Endothelial cell of umbilical vein (primary cell): ENCODE measurements around the gene MAP1B. TPM values are rescaled to one million over a fixed set of nuclear protein-coding genes. Genes with fewer than 3 reads are reported as not detected.

Experiments used
- BruUV-seq: library from RNA; stranded (reverse); fragments of 400-500 nt; replicated peaks from 2 replicates; lab custom pipeline; 2021; lab: Mats Ljungman, UMichigan
- CTCF ChIA-PET: fragments of 300-600, 350-600 bp; sonication (Branson Sonifier 250); formaldehyde crosslinking; loops from one replicate; lab custom pipeline; 2021; ENCODE audit warnings: antibody characterized with exemption, inconsistent platforms; lab: Charles Lee
- POLR2A ChIA-PET: fragments of 300-600, 350-600 bp; sonication (Branson Sonifier 250); formaldehyde crosslinking; loops from one replicate; lab custom pipeline; 2021; ENCODE audit warnings: antibody characterized with exemption, inconsistent platforms; lab: Charles Lee
- DNase-seq: peaks from one replicate; pipeline ENCODE4 v3.0.0-alpha.2; 2011; ENCODE audit warnings: low read depth, low spot score
- FAIRE-seq: peaks from 2 replicates; lab custom pipeline; 2011; peaks lifted over from hg19 to GRCh38; lab: Jason Lieb, UNC
- H2AFZ ChIP-seq: 2 replicates; pipeline ENCODE4 v1.6.0; 2012; ENCODE audit warnings: low read depth, low read length, control low read depth, inconsistent platforms
- H3K27ac ChIP-seq: 2 replicates; pipeline ENCODE4 v1.5.1; 2011; ENCODE audit warnings: low read depth, mild to moderate bottlenecking, control low read depth, low read length, moderate library complexity; ENCODE audit not compliant: insufficient read depth
- H3K27me3 ChIP-seq, 2 experiments: 2 replicates each; pipeline versions ENCODE4 v1.6.0 to v1.6.1; 2011; ENCODE audit warnings: low read length in 2 of 2, mixed read lengths in 1 of 2; ENCODE audit not compliant: control insufficient read depth in 2 of 2, insufficient read depth in 2 of 2
- H3K36me3 ChIP-seq, 2 experiments: 2 replicates in 1 of 2; 3 replicates in 1 of 2; pipeline ENCODE4 v1.5.1; 2011; ENCODE audit warnings: low read length in 2 of 2, mild to moderate bottlenecking in 1 of 2, moderate library complexity in 1 of 2; ENCODE audit not compliant: control insufficient read depth in 2 of 2, insufficient read depth in 2 of 2; ENCODE audit errors: extremely low read depth in 1 of 2
- H3K4me1 ChIP-seq: 3 replicates; pipeline ENCODE4 v1.5.1; 2011; ENCODE audit warnings: mild to moderate bottlenecking, low read length; ENCODE audit not compliant: control insufficient read depth, insufficient read depth; ENCODE audit errors: extremely low read depth
- H3K4me2 ChIP-seq: 2 replicates; pipeline ENCODE4 v1.6.1; 2011; ENCODE audit warnings: low read length, control low read depth, mixed read lengths; ENCODE audit not compliant: insufficient read depth
- H3K4me3 ChIP-seq, 3 experiments: fragments of 200-600 bp in 1 of 3; sonication (generic), shearing (Covaris generic) in 1 of 3; replicated peaks in 1 of 3; 2 replicates each; pipeline ENCODE4 v1.5.1; 2011 to 2016; ENCODE audit warnings: control low read depth in 3 of 3, low read length in 3 of 3, mild to moderate bottlenecking in 2 of 3, inconsistent platforms in 1 of 3, low read depth in 1 of 3, moderate library complexity in 1 of 3; ENCODE audit not compliant: insufficient read depth in 1 of 3
- H3K79me2 ChIP-seq: 2 replicates; pipeline ENCODE4 v1.6.0; 2012; ENCODE audit warnings: low read length, inconsistent platforms; ENCODE audit not compliant: control insufficient read depth, insufficient read depth
- H3K9ac ChIP-seq: replicated peaks from 2 replicates; pipeline ENCODE3; 2011; ENCODE audit warnings: low read length, control low read depth; ENCODE audit not compliant: insufficient read depth; ENCODE audit errors: extremely low read depth
- H3K9me1 ChIP-seq: replicated peaks from 3 replicates; pipeline ENCODE4 v1.6.0; 2011; ENCODE audit warnings: mild to moderate bottlenecking, low read length; ENCODE audit not compliant: control insufficient read depth, insufficient read depth; ENCODE audit errors: extremely low read depth
- H3K9me3 ChIP-seq: replicated peaks from 2 replicates; pipeline ENCODE4 v1.5.1; 2012; ENCODE audit warnings: low read length, inconsistent platforms; ENCODE audit not compliant: control insufficient read depth, insufficient read depth
- H4K20me1 ChIP-seq: replicated peaks from 2 replicates; pipeline ENCODE3; 2011; ENCODE audit warnings: mild to moderate bottlenecking, low read length; ENCODE audit not compliant: control insufficient read depth, insufficient read depth; ENCODE audit errors: extremely low read depth
- CTCF ChIP-seq, 2 donors: IDR thresholded peaks; 1 replicate in 1 of 2; 2 replicates in 1 of 2; pipeline ENCODE4 v1.5.1; 2011; ENCODE audit warnings: low read length in 2 of 2, mild to moderate bottlenecking in 2 of 2, moderate library complexity in 2 of 2, control low read depth in 1 of 2, inconsistent platforms in 1 of 2, low read depth in 1 of 2; ENCODE audit not compliant: insufficient read depth in 1 of 2; ENCODE audit errors: extremely low read depth in 1 of 2
- EZH2 ChIP-seq: IDR thresholded peaks from 2 replicates; pipeline ENCODE4 v1.6.1; 2012; ENCODE audit warnings: borderline replicate concordance, low read depth, mild to moderate bottlenecking, moderate library complexity, low read length, inconsistent platforms; ENCODE audit not compliant: severe bottlenecking
- FOS ChIP-seq: IDR thresholded peaks from 2 replicates; pipeline ENCODE4 v1.6.1; 2011; ENCODE audit warnings: mild to moderate bottlenecking, low read length, moderate library complexity, borderline replicate concordance; ENCODE audit not compliant: insufficient read depth
- GATA2 ChIP-seq: IDR thresholded peaks from 2 replicates; pipeline ENCODE4 v1.7.0; 2011; ENCODE audit warnings: low read depth, mild to moderate bottlenecking, moderate library complexity, mixed read lengths, low read length; ENCODE audit not compliant: insufficient read length, insufficient read depth
- JUN ChIP-seq: IDR thresholded peaks from 2 replicates; pipeline ENCODE4 v1.6.1; 2011; ENCODE audit warnings: borderline replicate concordance, low read depth; ENCODE audit not compliant: insufficient read length, insufficient read depth
- MAX ChIP-seq: IDR thresholded peaks from 2 replicates; pipeline ENCODE4 v1.6.1; 2011; ENCODE audit not compliant: insufficient read depth, insufficient read length
- MYC ChIP-seq: IDR thresholded peaks from one replicate; pipeline ENCODE4 v1.6.1; 2011; ENCODE audit warnings: mild to moderate bottlenecking, low read depth, low read length
- POLR2A ChIP-seq: IDR thresholded peaks from 2 replicates; pipeline ENCODE4 v1.6.1; 2012; ENCODE audit warnings: low read depth, mild to moderate bottlenecking, control low read depth, low read length
- POLR2AphosphoS5 ChIP-seq: IDR thresholded peaks from 2 replicates; pipeline ENCODE4 v1.6.1; 2012; ENCODE audit warnings: low read depth, mild to moderate bottlenecking, control low read depth, low read length, moderate library complexity; ENCODE audit not compliant: insufficient read depth
- dilution Hi-C: fragments of 300-500 bp; cut with MboI; formaldehyde crosslinking; loops from one replicate; pipeline ENCODE4 v1.15.0; 2019; ENCODE audit warnings: low sequenced_read_pairs; ENCODE audit not compliant: extremely low pct_ligation_motif_present
- intact Hi-C: fragments of 100-400 bp; cut with micrococcal nuclease; formaldehyde crosslinking; loops from one replicate; pipeline ENCODE4 v1.10.0; 2022
- polyA plus RNA-seq, 4 experiments: library from polyadenylated mRNA; depleted of rRNA in 3 of 4; stranded (reverse) in 3 of 4; unstranded in 1 of 4; fragments of >200 nt; gene quantifications; 2 replicates each; pipeline versions ENCODE4 v1.2.1 to v1.2.3, GENCODE V29; 2011 to 2012; ENCODE audit warnings: missing spikeins in 1 of 4
- total RNA-seq: library from RNA; stranded (reverse); gene quantifications from 2 replicates; pipeline ENCODE4 v1.2.3, GENCODE V29; 2021

MAP1B gene
- total and polyA plus RNA-seq, 2 donors (not counting 3 experiments of a cell fraction or from before 2014, with no cell fraction given), result 55.9 to 263 TPM

GRCh38 chr5:72122602-72123001 lies 15.3 kb downstream of the MAP1B start:
- H3K9me1 ChIP-seq, result no peaks in the 10 kb centered on the region
- dilution Hi-C loops, result no loop called here
- no peaks in the 10 kb centered on the region for H3K27me3 ChIP-seq
- intact Hi-C loops, result no loop called here
- POLR2A ChIA-PET, result interaction anchor here (1.2 kb wide), 1 partner anchor 185 kb away, joined by 7 read pairs; no protein-coding TSS in a partner anchor
- no peak overlapping the region for H2AFZ ChIP-seq
- no peak overlapping the region for H3K4me2 ChIP-seq
- no peaks in the 10 kb centered on the region for H3K9me3 ChIP-seq
- H3K4me3 ChIP-seq, result no peak overlapping the region
- no peak overlapping the region for H3K9ac ChIP-seq
- TF ChIP-seq GATA2, result no peak
- TF ChIP-seq POLR2AphosphoS5, result no peak
- TF ChIP-seq CTCF (IDR thresholded peaks at IDR 0.05; ENCODE audit: extremely low read depth in 1 of 2, insufficient read depth in 1 of 2, low read depth in 1 of 2, low read length in 2 of 2), result no peak
- TF ChIP-seq POLR2A, result no peak
- TF ChIP-seq EZH2, result no peak
- no peak for TF ChIP-seq MAX
- no peak for TF ChIP-seq FOS
- no peak for TF ChIP-seq MYC
- TF ChIP-seq JUN, result no peak
- no peaks in the 10 kb centered on the region for H3K4me1 ChIP-seq
- no TSS peak for BruUV-seq
- peaks cover 92% of the 10 kb centered on the region for H3K79me2 ChIP-seq
- H4K20me1 ChIP-seq, result no peaks in the 10 kb centered on the region
- FAIRE-seq, result no peak
- DNase-seq, result no peak
- CTCF ChIA-PET, result interaction anchor here (0.8 kb wide), 1 partner anchor 16 kb away, joined by 3 read pairs; no protein-coding TSS in a partner anchor
- H3K36me3 ChIP-seq, result peaks cover 19 to 26% of the 10 kb centered on the region in 2 experiments
- no peak overlapping the region for H3K27ac ChIP-seq
